GM12892 (cell line): ENCODE results near the gene AOPEP.

Experiments used
- POLR2A ChIP-seq: IDR thresholded peaks from 2 replicates; pipeline ENCODE4 v1.6.1; 2011; ENCODE audit warnings: low read depth, low read length, control low read depth
- POLR2AphosphoS5 ChIP-seq: IDR thresholded peaks from 2 replicates; pipeline ENCODE4 v1.6.1; 2011; ENCODE audit warnings: low read depth, low read length, control low read depth
- TAF1 ChIP-seq: IDR thresholded peaks from 2 replicates; pipeline ENCODE4 v1.6.1; 2011; ENCODE audit warnings: low read depth, mild to moderate bottlenecking, control low read depth, low read length, borderline replicate concordance

- TF ChIP-seq POLR2AphosphoS5, result no peak
- no peak for TF ChIP-seq POLR2A
- TF ChIP-seq TAF1, result no peak
Observed at GRCh38 chr9:94961870-94962269, 235.4 kb downstream of the AOPEP start.
